ENCODE data around the gene RUNX2.
"Not testable (repeated sequence)": the region's sequence is repeated elsewhere in the genome, so short reads cannot be mapped to it uniquely, and the experiment has no call there.

Gene RUNX2

GRCh38 chr6:45531999-45532595 lies 204.0 kb downstream of the RUNX2 start:
- DNase-seq, result no peak

DNA sequence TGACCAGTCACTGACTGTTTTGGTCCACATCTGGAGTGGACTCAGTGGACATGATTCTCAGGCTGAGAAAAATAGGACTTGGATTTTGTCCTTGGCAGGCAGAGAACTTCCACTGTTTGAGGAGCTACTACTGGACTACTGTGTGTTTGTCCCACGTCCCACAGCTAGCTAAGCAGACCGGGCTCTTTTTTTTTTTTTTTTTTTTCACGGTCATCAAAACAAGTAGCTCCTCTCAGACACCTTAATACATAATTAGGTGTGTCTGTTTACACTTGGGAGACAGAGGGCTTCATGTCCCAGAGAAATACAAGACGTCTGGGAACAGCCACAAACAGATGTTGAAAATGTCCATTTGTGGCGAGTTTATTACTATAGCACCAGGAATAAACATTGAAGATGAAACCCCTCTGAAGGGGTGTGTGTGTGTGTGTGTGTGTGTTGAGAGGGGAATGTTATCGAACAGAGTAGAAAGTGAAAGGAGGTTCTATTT lies 204.6 kb downstream of the RUNX2 start:
- DNase-seq, result no peak

GRCh38 chr6:45533386-45533785 lies 205.3 kb downstream of the RUNX2 start:
- DNase-seq, result no peak

DNA sequence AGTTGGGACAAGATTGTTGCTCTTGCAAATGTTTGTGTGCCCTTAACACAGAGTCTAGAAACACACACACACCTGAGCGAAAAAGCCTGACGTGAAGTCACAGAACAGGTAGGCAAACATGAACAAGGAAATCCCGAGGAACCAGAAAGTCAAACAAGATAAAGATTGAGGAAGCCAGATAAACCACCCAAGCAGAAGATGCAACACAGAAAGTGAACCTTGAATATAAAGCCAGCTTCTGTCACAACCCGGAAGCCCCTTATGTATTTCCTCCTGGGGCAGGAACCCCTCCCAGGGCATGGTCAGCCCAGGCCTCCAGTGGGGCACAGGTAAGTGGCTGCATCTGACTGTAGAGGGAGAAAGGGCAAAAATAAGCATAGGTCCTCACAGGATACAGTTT lies 207.8 kb downstream of the RUNX2 start:
- DNase-seq, result peak; percentile 43

DNA sequence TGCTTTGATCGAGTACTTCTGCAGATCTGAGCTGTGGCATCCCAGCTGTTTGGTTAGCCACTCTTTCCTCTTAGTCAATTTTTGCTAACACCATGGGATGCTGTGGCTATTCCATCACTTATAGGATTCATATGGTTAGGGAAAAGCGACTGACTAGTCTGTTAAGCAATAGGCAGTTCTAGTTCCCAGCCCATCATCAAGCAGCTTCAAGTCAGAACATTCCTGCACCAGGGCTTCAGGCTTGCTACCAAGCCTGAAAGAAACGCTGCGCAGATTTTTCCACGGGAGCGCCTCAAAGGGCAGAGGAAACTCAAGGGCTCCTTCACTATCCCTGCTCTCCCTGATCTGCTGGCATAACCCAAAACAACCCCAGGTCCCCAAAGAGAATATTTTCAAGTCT lies 209.4 kb downstream of the RUNX2 start:
- no peak for DNase-seq

GRCh38 chr6:45538641-45539547 lies 210.8 kb downstream of the RUNX2 start:
- DNase-seq, result no peak

GRCh38 chr6:45540375-45540920 lies 212.3 kb downstream of the RUNX2 start:
- DNase-seq, result no peak

DNA sequence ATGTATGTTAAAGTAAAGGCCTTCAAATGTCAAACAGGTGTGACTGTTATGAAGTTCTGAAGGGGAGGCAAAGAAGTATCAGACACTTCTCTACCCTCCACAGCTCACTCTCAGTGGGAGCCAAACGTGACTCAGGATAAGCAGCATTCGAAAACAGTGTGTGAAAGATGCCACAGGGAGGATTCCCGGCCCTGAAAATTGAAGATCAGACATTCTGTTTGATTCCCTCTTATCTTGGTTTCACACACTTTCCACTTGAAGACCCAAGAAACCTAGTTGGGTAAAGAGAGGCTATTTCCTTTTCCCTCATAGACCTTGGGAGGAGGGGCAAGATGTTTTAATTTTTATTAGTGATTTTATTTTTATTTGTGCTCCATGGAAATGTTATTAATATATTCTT lies 213.8 kb downstream of the RUNX2 start:
- DNase-seq, result no peak

DNA sequence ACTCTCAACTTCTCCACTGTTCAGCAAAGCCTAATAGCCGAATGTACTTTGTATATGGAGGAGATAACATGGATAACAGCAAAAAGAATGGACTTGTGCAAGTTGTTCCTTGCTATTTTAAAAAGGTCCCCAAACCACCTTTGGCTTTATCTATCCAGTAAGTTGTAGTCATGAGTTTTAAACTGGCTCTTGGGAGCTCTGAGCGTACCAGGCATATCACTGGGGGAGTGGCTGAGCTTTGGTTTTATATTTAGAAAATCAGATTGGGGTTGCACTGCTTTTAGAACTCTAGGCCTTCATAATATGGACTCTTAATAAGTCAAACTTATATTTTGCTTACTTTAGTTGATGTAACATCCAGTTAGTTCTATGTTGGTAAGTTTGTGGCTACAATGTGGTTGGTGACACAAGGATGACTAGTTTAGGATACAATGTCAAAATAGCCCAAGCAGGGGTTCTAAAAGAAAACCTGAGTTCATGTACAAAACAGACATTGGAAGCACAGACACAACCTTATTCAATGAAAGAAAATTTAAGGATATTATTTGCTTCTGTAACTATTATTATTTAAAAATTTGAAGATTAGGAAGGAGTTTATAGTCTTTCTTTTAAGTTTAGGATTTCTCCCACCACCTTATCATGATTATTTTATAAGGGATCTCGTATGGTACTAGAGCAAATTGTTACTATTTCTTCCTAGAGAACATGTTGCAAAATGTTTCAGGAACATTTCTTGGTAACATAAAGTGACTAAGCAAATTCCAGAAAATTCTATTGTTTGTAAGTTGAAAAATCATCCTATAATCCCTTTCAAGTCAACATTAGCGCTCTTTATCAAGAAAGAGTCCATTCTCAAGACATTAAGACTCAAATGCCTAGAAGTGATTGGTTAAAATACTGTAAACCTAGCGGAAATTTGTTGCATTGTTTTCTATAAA lies 215.4 kb downstream of the RUNX2 start:
- no peak for DNase-seq

- DNase-seq, result no peak
Measured at GRCh38 chr6:45545416-45545815, 217.3 kb downstream of the RUNX2 start.

DNA sequence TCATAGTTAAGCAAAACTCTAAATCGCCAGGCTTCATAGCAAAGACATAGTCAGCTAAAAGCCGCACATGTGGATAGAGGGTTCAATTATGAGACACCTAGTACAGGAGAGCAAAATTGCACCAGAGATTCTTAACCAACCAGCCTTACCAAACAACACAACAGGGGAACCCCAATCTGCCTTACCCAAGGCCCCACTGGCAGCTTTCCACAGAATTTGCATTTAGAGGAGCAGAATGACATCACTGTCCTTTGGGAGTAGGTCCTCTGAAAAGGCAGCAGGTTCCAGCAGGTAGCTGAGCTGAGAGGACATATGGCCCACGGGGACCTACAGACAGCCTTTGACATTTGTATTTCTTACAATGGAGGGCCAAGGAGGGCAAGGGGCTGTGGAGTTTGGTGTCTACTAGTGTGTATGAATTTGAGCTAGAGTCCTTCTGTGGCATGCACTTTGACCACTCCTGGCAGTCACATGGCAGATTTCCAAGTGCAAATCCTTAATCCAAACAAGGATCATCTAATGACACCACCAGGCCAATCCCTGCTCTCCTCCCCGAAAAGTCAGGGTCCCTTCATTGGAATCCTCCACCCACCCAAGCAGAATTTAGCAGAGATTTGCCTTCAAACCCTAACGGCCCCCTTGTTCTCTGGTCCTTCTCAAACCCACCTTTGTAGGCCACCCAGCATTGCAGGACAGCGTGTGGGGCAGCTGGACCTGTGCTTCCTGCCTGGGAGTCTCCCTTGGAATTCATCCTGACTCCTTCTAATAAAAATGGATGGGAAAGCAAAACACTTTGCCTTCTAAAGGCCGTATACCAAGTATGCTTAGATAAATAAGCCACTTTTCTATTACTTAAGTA lies 220.8 kb downstream of the RUNX2 start:
- DNase-seq, result no peak

DNA sequence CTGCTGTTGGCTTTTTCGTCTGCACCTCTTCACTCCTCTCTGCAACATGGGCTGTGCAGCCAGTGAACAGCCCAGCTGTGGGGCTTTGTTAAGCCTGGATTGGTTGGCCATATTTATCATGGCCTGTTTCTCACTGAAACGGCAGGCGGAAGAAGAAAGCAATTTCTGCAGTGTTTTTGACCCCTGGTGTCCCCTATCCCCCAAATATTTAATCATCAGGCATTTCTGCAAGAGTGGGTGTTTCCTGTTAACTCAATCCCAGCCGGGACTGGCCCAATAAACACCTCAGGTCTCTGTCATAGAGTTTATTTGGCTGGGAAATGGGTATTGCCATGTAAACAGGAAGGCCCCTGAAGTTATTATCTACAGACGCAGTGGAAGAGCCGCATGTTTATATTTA lies 224.4 kb downstream of the RUNX2 start:
- no peak for DNase-seq

DNA sequence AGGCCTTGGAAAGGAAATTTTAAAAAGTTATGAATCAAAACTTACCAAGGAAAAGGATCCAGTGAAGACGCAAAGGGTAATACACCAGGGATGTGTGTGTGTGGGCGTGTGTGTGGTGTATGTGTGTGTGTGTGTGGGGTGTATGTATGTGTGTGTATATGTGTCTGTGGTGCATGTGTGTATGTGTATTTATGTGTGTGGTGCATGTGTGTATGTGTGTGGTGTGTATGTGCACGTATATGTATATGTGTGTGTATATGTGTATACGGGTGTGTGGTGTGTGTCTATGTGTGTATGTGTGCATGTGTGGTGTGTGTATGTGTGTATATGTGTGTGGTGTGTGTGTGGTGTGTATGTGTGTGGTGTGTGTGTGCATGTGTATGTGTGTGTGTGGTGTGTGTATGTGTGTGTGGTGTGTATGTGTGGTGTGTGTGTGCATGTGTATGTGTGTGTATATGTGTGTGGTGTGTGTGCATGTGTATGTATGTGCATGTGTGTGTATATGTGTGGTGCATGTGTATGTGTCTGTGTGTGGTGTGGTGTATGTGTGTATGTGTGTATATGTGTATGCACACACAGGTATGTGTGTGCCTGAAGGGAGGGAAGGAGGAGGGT lies 225.7 kb downstream of the RUNX2 start:
- no peak for DNase-seq

DNA sequence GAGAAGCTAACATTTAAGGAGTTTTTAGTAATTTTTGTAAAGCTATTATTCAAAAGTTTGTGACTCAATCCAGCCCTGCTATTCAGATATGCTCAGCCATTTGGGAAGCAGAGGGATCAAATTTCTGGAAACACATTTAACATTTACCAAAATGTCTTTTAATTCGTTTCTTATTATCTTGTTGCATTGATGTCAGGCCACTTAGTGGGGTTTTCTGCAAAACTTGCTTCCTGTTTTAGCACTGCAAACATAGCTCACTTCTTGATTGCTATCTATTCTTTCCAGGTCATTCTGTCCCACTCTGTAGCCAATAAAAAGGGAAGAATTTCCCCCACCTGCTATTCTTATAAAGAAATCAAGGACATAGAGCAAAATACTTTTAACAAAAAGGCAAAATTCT lies 226.5 kb downstream of the RUNX2 start:
- DNase-seq, result peak; percentile 24

DNA sequence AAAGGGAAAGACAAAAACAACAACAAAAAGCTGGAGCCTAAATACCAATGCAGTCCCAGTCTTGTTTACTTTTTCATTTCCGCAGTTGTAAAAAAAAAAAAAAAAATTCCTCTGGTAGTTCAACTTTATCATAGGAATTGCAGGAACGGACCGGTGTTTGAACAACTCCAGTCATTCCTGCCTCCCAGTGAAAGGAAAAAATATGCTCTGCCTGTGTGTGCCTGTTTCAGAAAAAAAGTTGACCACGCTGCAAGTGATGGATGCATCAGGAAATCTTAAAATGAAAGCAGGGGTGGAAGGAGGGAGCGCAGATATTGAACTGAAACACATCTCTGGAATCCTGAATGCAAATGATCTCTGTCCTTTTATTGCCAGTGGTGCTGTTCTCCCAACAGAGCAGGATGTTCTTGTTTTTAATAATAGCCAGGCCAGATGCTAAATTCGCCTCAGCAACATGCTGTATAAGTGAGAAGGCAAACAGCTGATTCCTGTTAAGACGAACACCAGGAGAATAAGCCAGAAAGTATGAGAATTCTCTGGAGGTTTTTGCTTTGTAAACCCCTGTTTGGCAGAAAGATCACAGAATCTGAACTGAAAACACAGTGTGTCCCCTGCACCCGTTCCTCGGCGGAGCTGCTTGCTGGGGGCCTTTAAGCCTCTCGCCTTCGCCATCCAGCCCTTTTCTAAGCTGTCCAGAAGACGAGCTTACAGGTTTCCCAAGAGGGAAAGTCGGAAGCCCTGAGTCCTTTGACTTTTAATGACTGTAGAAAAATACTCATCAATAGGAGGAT lies 228.0 kb downstream of the RUNX2 start:
- DNase-seq, result no peak

- no peak for DNase-seq
Measured at GRCh38 chr6:45556828-45557227, 228.7 kb downstream of the RUNX2 start.

DNA sequence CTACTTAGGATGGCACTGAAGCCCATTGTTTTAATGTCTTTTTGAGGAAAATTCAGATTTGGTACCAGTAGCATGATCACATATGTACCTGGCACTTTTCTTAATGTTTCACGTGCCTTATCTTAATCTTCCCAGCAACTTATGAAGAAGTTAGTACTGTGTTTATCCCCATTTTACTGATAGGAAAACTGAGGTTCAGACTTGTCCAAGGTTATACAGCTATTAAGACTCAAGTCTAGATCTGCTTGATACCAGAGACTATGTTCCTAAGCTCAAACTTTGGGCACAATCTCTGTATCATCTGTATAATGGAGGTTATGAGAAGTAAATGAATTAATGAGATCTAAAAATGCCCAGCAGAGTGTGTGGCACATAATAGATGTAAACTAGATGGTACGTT lies 229.3 kb downstream of the RUNX2 start:
- DNase-seq, result no peak

DNA sequence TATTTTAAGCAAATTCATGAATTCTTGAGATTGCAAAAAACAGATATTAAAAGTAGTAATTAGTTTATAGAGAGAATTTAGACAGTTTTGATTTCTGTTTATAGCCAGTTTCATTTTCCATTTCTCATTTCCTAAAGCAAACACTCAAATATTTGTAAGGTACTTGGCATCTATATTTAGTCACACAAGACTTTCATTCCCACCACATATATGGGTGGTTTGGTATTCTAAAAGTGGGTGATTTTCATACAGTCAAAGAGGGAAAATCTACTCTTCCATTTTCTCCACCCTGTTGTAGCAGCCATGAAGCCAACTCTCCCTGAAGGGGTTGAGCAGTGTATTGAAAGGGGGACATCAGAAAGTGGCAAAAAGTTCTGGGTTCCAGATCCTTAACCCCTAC lies 230.7 kb downstream of the RUNX2 start:
- DNase-seq, result no peak

DNA sequence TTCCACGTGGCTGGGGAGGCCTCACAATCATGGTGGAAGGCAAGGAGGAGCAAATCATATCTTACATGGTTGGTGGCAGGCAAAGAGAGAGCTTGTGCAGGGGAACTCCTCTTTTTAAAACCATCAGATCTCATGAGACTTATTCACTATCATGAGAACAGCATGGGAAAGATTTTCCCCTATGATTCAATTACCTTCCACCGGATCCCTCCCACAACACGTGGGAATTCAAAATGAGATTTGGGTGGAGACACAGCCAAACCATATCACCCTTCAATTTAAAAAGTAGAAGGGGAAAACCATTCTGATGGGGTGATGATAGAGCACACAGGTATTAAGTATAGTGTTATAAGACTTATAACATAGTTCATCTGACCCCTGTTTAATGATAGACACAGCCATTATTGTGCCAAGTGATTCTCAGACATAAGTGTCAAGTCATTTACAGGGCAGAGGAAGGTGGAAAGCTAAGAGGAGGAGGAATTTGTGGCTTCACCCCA lies 232.2 kb downstream of the RUNX2 start:
- not testable (repeated sequence) for DNase-seq

DNA sequence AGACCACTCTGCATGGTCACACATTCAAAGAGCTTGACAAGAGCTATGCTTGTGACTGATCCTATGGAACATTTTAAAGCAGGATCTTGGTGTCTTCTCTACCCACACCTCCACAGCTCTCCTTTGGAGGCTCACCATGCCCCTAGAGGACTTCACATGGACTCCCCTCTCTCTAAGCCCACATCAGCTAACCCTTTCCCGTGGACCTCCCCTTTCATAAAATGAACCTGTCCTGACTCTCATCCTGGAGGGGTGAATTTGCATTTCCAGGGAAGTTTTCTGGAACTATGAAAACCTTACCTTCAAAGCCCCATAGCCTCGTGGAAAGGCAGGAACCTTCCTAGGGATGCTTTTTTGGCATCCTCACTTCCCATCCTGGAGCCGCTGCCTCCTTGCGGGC lies 234.0 kb downstream of the RUNX2 start:
- DNase-seq, result no peak

Measured in GF-D8 (cell line).